Mesenchymal stem cell (in vitro differentiated cells and primary cell): Measurements from ENCODE around the gene PIAS2.

Experiments used
- DNase-seq: peaks from one replicate; pipeline ENCODE4 v3.0.0-alpha.2; 2013
- H2AFZ ChIP-seq: one replicate; pipeline ENCODE4 v1.6.1; 2013; ENCODE audit warnings: low read depth, mild to moderate bottlenecking, control low read depth, inconsistent platforms, low read length, moderate library complexity
- H2AK5ac ChIP-seq: 2 replicates; pipeline ENCODE4 v1.6.1; 2013; ENCODE audit warnings: low read length, moderate library complexity, mild to moderate bottlenecking, inconsistent platforms; ENCODE audit not compliant: severe bottlenecking
- H2BK120ac ChIP-seq: one replicate; pipeline ENCODE4 v1.6.1; 2013; ENCODE audit warnings: low read depth, mild to moderate bottlenecking, inconsistent platforms, low read length, moderate library complexity
- H2BK12ac ChIP-seq, 2 experiments: one replicate each; pipeline ENCODE4 v1.6.1; 2013; ENCODE audit warnings: inconsistent platforms in 2 of 2, low read length in 2 of 2, mild to moderate bottlenecking in 2 of 2, moderate library complexity in 2 of 2, control low read depth in 1 of 2
- H2BK15ac ChIP-seq: one replicate; pipeline ENCODE4 v1.6.1; 2013; ENCODE audit warnings: mild to moderate bottlenecking, low read depth, inconsistent platforms; ENCODE audit not compliant: poor library complexity, severe bottlenecking
- H2BK5ac ChIP-seq: 2 replicates; pipeline ENCODE4 v1.6.1; 2013; ENCODE audit warnings: low read depth, mild to moderate bottlenecking, low read length, control low read depth, inconsistent platforms; ENCODE audit not compliant: poor library complexity, severe bottlenecking
- H3K14ac ChIP-seq, 2 experiments: one replicate each; pipeline ENCODE4 v1.6.1; 2013; ENCODE audit warnings: inconsistent platforms in 2 of 2, low read length in 2 of 2, control low read depth in 1 of 2, mild to moderate bottlenecking in 1 of 2, moderate library complexity in 1 of 2
- H3K18ac ChIP-seq, 2 experiments: one replicate each; pipeline ENCODE4 v1.6.1; 2013; ENCODE audit warnings: inconsistent platforms in 2 of 2, low read length in 2 of 2, control low read depth in 1 of 2, low read depth in 1 of 2, mild to moderate bottlenecking in 1 of 2
- H3K23ac ChIP-seq, 2 experiments: one replicate each; pipeline ENCODE4 v1.6.1; 2013; ENCODE audit warnings: inconsistent platforms in 2 of 2, low read length in 2 of 2, mild to moderate bottlenecking in 2 of 2, moderate library complexity in 2 of 2, control low read depth in 1 of 2
- H3K27ac ChIP-seq: 2 replicates; pipeline ENCODE4 v1.5.1; 2013; ENCODE audit warnings: mild to moderate bottlenecking, moderate library complexity, low read length, control low read depth, inconsistent platforms; ENCODE audit not compliant: poor library complexity, severe bottlenecking
- H3K27me3 ChIP-seq, 2 experiments: 2 replicates each; pipeline versions ENCODE4 v1.6.1 to v1.7.0; 2013; ENCODE audit warnings: low read length in 2 of 2, mild to moderate bottlenecking in 2 of 2, moderate library complexity in 2 of 2, control low read depth in 1 of 2, inconsistent platforms in 1 of 2; ENCODE audit not compliant: control insufficient read depth in 1 of 2, insufficient read depth in 1 of 2
- H3K36me3 ChIP-seq, 2 experiments: 2 replicates each; pipeline versions ENCODE4 v1.6.1 to v1.7.0; 2013; ENCODE audit warnings: low read length in 2 of 2, control low read depth in 1 of 2, inconsistent platforms in 1 of 2, low read depth in 1 of 2, mild to moderate bottlenecking in 1 of 2; ENCODE audit not compliant: insufficient read depth in 2 of 2, control insufficient read depth in 1 of 2
- H3K4ac ChIP-seq, 2 experiments: one replicate each; pipeline ENCODE4 v1.6.1; 2013; ENCODE audit warnings: inconsistent platforms in 2 of 2, low read length in 2 of 2, mild to moderate bottlenecking in 2 of 2, moderate library complexity in 2 of 2, control low read depth in 1 of 2, low read depth in 1 of 2
- H3K4me1 ChIP-seq: 2 replicates; pipeline ENCODE4 v1.6.1; 2013; ENCODE audit warnings: low read depth, low read length, control low read depth; ENCODE audit not compliant: control insufficient read depth, insufficient read depth
- H3K4me2 ChIP-seq: 2 replicates; pipeline ENCODE4 v1.6.1; 2013; ENCODE audit warnings: low read length, mild to moderate bottlenecking, inconsistent platforms; ENCODE audit not compliant: poor library complexity, severe bottlenecking
- H3K4me3 ChIP-seq, 2 experiments: 2 replicates each; pipeline versions ENCODE4 v1.5.1 to v1.7.0; 2013; ENCODE audit warnings: low read length in 2 of 2, mild to moderate bottlenecking in 2 of 2, control low read depth in 1 of 2, low read depth in 1 of 2; ENCODE audit not compliant: insufficient read depth in 1 of 2
- H3K79me1 ChIP-seq: replicated peaks from 2 replicates; pipeline ENCODE4 v1.6.1; 2013; ENCODE audit warnings: mild to moderate bottlenecking, control low read depth, low read length, inconsistent platforms; ENCODE audit not compliant: poor library complexity, severe bottlenecking
- H3K9ac ChIP-seq: 2 replicates; pipeline ENCODE4 v1.7.0; 2013; ENCODE audit warnings: mild to moderate bottlenecking, low read length, moderate library complexity
- H3K9me3 ChIP-seq: 2 replicates; pipeline ENCODE4 v1.7.0; 2013; ENCODE audit warnings: mild to moderate bottlenecking, low read length; ENCODE audit not compliant: control insufficient read depth
- H4K8ac ChIP-seq: one replicate; pipeline ENCODE4 v1.6.1; 2013; ENCODE audit warnings: inconsistent platforms, mild to moderate bottlenecking, low read length, moderate library complexity
- H4K91ac ChIP-seq: one replicate; pipeline ENCODE4 v1.6.1; 2013; ENCODE audit warnings: mild to moderate bottlenecking, low read length, inconsistent platforms
- WGBS: methylation state at CpG from one replicate; pipeline ENCODE4 v1.1.7; 2013; ENCODE audit warnings: mixed read lengths; 5-methylcytosine and 5-hydroxymethylcytosine counted together

PIAS2 gene

DNA sequence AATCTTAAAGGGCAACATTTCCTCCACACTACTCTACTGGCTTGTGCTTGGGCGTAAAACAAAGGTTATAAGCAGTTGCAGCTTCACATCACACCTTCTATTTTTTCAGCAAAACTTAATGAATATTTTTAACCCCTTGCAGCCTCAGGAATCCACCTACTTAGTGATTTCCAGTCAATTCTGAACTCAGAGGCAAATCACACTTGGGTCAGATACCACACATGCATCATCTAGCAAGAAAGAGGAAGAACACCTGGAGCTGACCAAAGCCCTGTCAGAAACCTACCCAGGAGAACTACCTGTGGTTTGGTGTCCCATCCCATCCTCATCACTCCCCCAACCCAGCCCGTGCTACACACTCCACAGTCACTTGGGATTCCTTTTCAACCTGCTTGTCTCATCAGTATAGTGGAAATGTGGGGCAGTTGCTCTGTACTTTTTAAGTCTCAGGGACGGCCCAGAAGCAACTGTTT lies 25.5 kb downstream of the PIAS2 start:
- Histone ChIP-seq H3K27ac (no peak overlapping the region), H3K4me1 (no peaks in the 10 kb centered on the region), H3K9ac (no peak overlapping the region), H3K27me3 (no peaks in the 10 kb centered on the region), H2BK120ac (no peak overlapping the region), H3K79me1 (peaks cover 25% of the 10 kb centered on the region), H2AK5ac (no peak overlapping the region), H3K36me3 (peaks cover 8 to 30% of the 10 kb centered on the region in 2 experiments), H4K91ac (no peak overlapping the region), H3K4me2 (no peak overlapping the region), H3K14ac (no peak overlapping the region), H3K4me3 (no peak overlapping the region), H2BK12ac (no peak overlapping the region), H3K4ac (no peak overlapping the region), H3K9me3 (peaks cover 17% of the 10 kb centered on the region), H2AFZ (no peak overlapping the region), H4K8ac (no peak overlapping the region), H3K18ac (no peak overlapping the region), H2BK5ac (no peak overlapping the region), H3K23ac (no peak overlapping the region), H2BK15ac (no peak overlapping the region)
- DNase-seq = no peak
- 95% methylated on average over 1 of the region's 3 CpGs for WGBS

DNA sequence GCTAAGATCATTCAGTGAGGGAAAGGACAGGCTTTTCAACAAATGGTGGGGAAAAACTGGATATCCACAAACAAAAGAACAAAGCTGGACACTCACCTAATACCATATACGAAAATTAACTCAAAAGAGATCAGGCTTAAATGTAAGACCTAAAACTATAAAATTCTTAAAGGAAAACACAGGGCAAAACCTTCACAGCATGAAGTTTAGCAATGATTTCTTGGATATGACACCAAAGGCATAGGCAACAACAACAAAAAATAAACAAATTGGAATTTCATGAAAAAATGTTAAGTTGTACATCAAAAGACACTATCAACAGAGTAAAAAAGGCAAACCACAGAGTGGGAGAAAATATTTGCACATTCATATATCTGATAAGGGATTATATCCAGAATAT lies 28.3 kb downstream of the PIAS2 start:
- H3K79me1 ChIP-seq = peaks cover 26% of the 10 kb centered on the region
- no peak overlapping the region for H2BK120ac ChIP-seq
- no peak overlapping the region for H3K4me2 ChIP-seq
- H3K4ac ChIP-seq = no peak overlapping the region
- H2BK15ac ChIP-seq = no peak overlapping the region
- H3K4me1 ChIP-seq = peaks cover 1% of the 10 kb centered on the region
- no peak overlapping the region for H4K8ac ChIP-seq
- no peak overlapping the region for H2BK5ac ChIP-seq
- H3K14ac ChIP-seq = no peak overlapping the region
- H3K23ac ChIP-seq = no peak overlapping the region
- H3K9me3 ChIP-seq = peaks cover 17% of the 10 kb centered on the region
- no peak overlapping the region for H3K9ac ChIP-seq
- H2BK12ac ChIP-seq = no peak overlapping the region
- H3K36me3 ChIP-seq = peaks cover 8 to 25% of the 10 kb centered on the region in 2 experiments
- H2AK5ac ChIP-seq = no peak overlapping the region
- WGBS = 100% methylated on average over 1 of the region's 1 CpG
- no peak overlapping the region for H4K91ac ChIP-seq
- no peak overlapping the region for H2AFZ ChIP-seq
- H3K4me3 ChIP-seq = peak overlapping the region in 1 of 2 experiments; percentile 13
- no peak overlapping the region for H3K27ac ChIP-seq
- H3K18ac ChIP-seq = no peak overlapping the region
- no peaks in the 10 kb centered on the region for H3K27me3 ChIP-seq
- DNase-seq = no peak

DNA sequence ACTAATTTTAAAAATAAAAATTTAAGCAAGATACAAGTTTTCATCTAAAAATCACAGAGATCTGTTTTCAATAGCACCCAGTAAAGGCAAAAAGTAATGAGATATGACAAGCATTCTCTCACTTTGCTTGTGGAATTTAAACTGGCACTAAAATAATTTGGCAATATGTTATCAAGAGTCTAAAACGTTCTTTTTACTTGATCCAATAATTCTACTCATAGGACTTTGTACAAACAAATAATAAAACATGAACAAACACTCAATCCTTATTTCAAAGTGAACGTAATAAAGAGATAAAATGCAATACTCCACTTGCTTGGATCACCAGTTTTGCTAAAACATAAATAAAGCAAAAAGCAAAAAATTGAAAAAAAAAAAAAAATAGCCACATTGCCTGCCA lies 30.4 kb downstream of the PIAS2 start:
- Histone ChIP-seq H3K9ac (no peak overlapping the region), H3K4ac (no peak overlapping the region), H2BK12ac (no peak overlapping the region), H2AK5ac (no peak overlapping the region), H3K27me3 (no peaks in the 10 kb centered on the region), H3K9me3 (peaks cover 17% of the 10 kb centered on the region), H2BK5ac (no peak overlapping the region), H3K4me2 (no peak overlapping the region), H3K18ac (no peak overlapping the region), H4K8ac (no peak overlapping the region), H3K36me3 (peaks cover 8 to 25% of the 10 kb centered on the region in 2 experiments), H3K23ac (no peak overlapping the region), H2BK15ac (no peak overlapping the region), H3K79me1 (peaks cover 28% of the 10 kb centered on the region), H2AFZ (no peak overlapping the region), H3K4me3 (no peak overlapping the region), H3K4me1 (peaks cover 1% of the 10 kb centered on the region), H2BK120ac (no peak overlapping the region), H3K27ac (no peak overlapping the region), H3K14ac (no peak overlapping the region), H4K91ac (no peak overlapping the region)
- no peak for DNase-seq
- 93% methylated on average over 2 of the region's 2 CpGs for WGBS

DNA sequence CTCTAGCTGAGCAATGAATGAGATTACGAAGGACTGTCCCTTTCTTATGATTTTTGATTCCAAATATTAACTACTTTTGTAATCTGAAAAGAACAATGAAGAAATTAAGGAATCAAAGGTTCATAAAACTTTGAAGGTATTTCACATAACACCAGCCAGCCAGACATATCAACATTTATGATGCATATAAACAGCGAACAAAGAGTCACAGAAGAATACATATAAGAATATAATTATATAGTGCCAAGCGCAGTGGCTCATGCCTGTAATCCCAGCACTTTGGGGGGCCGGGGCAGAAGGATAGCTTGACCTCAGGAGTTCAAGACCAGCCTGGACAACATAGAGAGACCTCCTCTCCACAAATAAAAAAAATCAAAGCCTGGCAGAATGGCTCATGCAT lies 34.1 kb downstream of the PIAS2 start:
- Histone ChIP-seq H3K9me3 (peaks cover 15% of the 10 kb centered on the region), H3K18ac (no peak overlapping the region), H3K4ac (no peak overlapping the region), H2BK5ac (no peak overlapping the region), H2BK12ac (no peak overlapping the region), H3K23ac (no peak overlapping the region), H2BK120ac (no peak overlapping the region), H3K27ac (no peak overlapping the region), H2AK5ac (no peak overlapping the region), H4K91ac (no peak overlapping the region), H3K9ac (no peak overlapping the region), H3K27me3 (no peaks in the 10 kb centered on the region), H3K36me3 (peaks cover 0 to 14% of the 10 kb centered on the region in 2 experiments), H3K14ac (no peak overlapping the region), H3K4me2 (no peak overlapping the region), H3K4me3 (no peak overlapping the region), H4K8ac (no peak overlapping the region), H3K79me1 (peaks cover 30% of the 10 kb centered on the region), H2BK15ac (no peak overlapping the region), H2AFZ (no peak overlapping the region), H3K4me1 (peaks cover 1% of the 10 kb centered on the region)
- no peak for DNase-seq
- 100% methylated on average over 2 of the region's 4 CpGs for WGBS
